LNCAP (cell line): ENCODE measurements around the gene PSMD6.

ENCODE experiments used
- CTCF ChIP-seq: fragments of 450-650 bp; IDR thresholded peaks from 2 replicates; pipeline ENCODE4 v1.5.1; 2017; ENCODE audit warnings: mild to moderate bottlenecking

Gene PSMD6

GRCh38 chr3:63992516-63993209, 30.6 kb downstream of the PSMD6 start:
- no peak for TF ChIP-seq CTCF

GRCh38 chr3:63991666-63992065, 31.6 kb downstream of the PSMD6 start:
- TF ChIP-seq CTCF, result no peak

GRCh38 chr3:63990733-63991132, 32.6 kb downstream of the PSMD6 start:
- TF ChIP-seq CTCF, result no peak

- no peak for TF ChIP-seq CTCF
Measured at GRCh38 chr3:63990204-63990603, 33.1 kb downstream of the PSMD6 start.

- no peak for TF ChIP-seq CTCF
Measured at GRCh38 chr3:63988943-63989342, 34.4 kb downstream of the PSMD6 start.

- TF ChIP-seq CTCF, result no peak
Measured at GRCh38 chr3:63986831-63987230, 36.5 kb downstream of the PSMD6 start.

- no peak for TF ChIP-seq CTCF
Measured at GRCh38 chr3:63986146-63986545, 37.1 kb downstream of the PSMD6 start.

- TF ChIP-seq CTCF, result no peak
Measured at GRCh38 chr3:63984391-63984790, 38.9 kb downstream of the PSMD6 start.
